Spleen (tissue), 7 donors: ENCODE measurements around the gene DVL1.

Experiments used
- POLR2A ChIP-seq, 3 donors: fragments of 450-650 bp; IDR thresholded peaks; one replicate each; pipeline ENCODE4 v1.5.1; 2017; ENCODE audit warnings: antibody characterized with exemption in 3 of 3, mild to moderate bottlenecking in 1 of 3
- POLR2AphosphoS5 ChIP-seq, 3 donors: sonication (generic); formaldehyde crosslinking; IDR thresholded peaks; one replicate each; pipeline ENCODE4 v1.5.1; 2017; ENCODE audit warnings: antibody characterized with exemption in 3 of 3
- TF ChIP-seq, protein P1 (sequence below), 11 experiments: fragments of 200-600 bp in 7 of 11; fragments of 450-650 bp in 4 of 11; sonication (generic) in 4 of 11; IDR thresholded peaks in 8 of 11; conservative IDR thresholded peaks in 3 of 11; 1 replicate in 7 of 11; 2 replicates in 4 of 11; pipeline versions ENCODE4 v1.4.0 to v1.8.0; 2016 to 2021; ENCODE audit warnings: antibody characterized with exemption in 11 of 11, inconsistent platforms in 4 of 11, mild to moderate bottlenecking in 1 of 11
- donor health status: DM: no; HTN: no; CAD: no; lungs with moderate emphysema.
- donor health status: DM: no; HTN: no; CAD: no.
- donor health status: DM: no; HTN: no; CAD: no.

DNA sequence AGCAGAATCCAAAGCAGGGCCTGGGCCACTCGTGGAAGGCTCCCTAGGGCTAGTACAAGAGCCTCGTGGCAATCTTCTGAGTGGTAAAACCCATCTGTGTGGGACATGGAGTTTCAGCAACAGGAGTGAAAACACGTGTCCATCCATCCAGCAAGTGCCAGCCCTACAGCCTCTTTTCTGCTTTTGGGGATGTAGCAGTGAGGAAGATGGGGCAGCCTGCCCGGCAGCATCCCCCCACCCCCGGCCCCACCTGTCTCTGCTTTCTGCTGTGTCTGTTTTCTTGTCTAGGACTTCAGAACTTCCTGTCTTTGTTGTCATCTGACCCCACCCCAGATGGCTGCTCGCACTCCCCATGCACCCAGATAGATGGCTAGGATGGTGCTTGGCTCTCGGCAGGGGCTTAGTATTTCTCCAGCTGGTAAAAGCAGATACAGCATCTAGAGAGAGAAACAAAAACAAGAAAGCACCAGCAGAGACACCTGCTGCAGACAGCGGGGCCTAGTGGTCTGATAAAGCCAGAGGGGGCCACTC is 23.1 kb downstream of the DVL1 start:
- TF ChIP-seq, protein P1, sequence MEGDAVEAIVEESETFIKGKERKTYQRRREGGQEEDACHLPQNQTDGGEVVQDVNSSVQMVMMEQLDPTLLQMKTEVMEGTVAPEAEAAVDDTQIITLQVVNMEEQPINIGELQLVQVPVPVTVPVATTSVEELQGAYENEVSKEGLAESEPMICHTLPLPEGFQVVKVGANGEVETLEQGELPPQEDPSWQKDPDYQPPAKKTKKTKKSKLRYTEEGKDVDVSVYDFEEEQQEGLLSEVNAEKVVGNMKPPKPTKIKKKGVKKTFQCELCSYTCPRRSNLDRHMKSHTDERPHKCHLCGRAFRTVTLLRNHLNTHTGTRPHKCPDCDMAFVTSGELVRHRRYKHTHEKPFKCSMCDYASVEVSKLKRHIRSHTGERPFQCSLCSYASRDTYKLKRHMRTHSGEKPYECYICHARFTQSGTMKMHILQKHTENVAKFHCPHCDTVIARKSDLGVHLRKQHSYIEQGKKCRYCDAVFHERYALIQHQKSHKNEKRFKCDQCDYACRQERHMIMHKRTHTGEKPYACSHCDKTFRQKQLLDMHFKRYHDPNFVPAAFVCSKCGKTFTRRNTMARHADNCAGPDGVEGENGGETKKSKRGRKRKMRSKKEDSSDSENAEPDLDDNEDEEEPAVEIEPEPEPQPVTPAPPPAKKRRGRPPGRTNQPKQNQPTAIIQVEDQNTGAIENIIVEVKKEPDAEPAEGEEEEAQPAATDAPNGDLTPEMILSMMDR (IDR thresholded peaks at IDR 0.05 in 8 of 11, conservative IDR thresholded peaks at IDR 0.05 in 3 of 11) = no peak
- no peak for TF ChIP-seq POLR2AphosphoS5 (IDR thresholded peaks at IDR 0.05)
- no peak for TF ChIP-seq POLR2A (IDR thresholded peaks at IDR 0.05)
